GM11168 (cell line): ENCODE data around the gene PIP4K2B.

ENCODE experiments used
- in situ Hi-C: fragments of 300-500 bp; cut with MboI; formaldehyde crosslinking; loops from one replicate; pipeline ENCODE4 v1.12.0; 2022; ENCODE audit warnings: low sequenced_read_pairs; ENCODE audit not compliant: unreplicated experiment

PIP4K2B gene

GRCh38 chr17:38779965-38780752 is 19.2 kb downstream of the PIP4K2B start:
- in situ Hi-C loops: no loop called here

- in situ Hi-C loops: no loop called here
Observed at GRCh38 chr17:38777641-38778250, 21.6 kb downstream of the PIP4K2B start.

- in situ Hi-C loops: no loop called here
Observed at GRCh38 chr17:38773258-38773657, 26.1 kb downstream of the PIP4K2B start.

- in situ Hi-C loops: no loop called here
Observed at GRCh38 chr17:38768417-38768816, 30.9 kb downstream of the PIP4K2B start.

- in situ Hi-C loops: no loop called here
Observed at GRCh38 chr17:38766341-38766740, 33.0 kb downstream of the PIP4K2B start.

GRCh38 chr17:38762231-38762630 is 37.1 kb downstream of the PIP4K2B start:
- in situ Hi-C loops: no loop called here

GRCh38 chr17:38761612-38762011 is 37.7 kb downstream of the PIP4K2B start:
- in situ Hi-C loops: no loop called here

- in situ Hi-C loops: no loop called here
Observed at GRCh38 chr17:38753071-38753506, 46.3 kb downstream of the PIP4K2B start.

GRCh38 chr17:38752308-38753070 is 46.9 kb downstream of the PIP4K2B start, which contains the start of gene PSMB3:
Gene PSMB3 (plus strand): TSS chr17:38752741. CDS start chr17:38752827, 86 bp downstream.
- in situ Hi-C loops: no loop called here

- in situ Hi-C loops: no loop called here
Observed at GRCh38 chr17:38751808-38752307, 47.5 kb downstream of the PIP4K2B start.

- in situ Hi-C loops: no loop called here
Observed at GRCh38 chr17:38751144-38751807, 48.1 kb downstream of the PIP4K2B start.

- in situ Hi-C loops: no loop called here
Observed at GRCh38 chr17:38750312-38751121, 48.8 kb downstream of the PIP4K2B start.

GRCh38 chr17:38750044-38750311 is 49.4 kb downstream of the PIP4K2B start:
- in situ Hi-C loops: no loop called here

- in situ Hi-C loops: no loop called here
Observed at GRCh38 chr17:38749223-38750043, 49.9 kb downstream of the PIP4K2B start.

- in situ Hi-C loops: no loop called here
Observed at GRCh38 chr17:38748892-38749222, 50.5 kb downstream of the PIP4K2B start.

GRCh38 chr17:38748149-38748891 is 51.0 kb downstream of the PIP4K2B start, which contains the start of gene PCGF2:
Gene PCGF2 (minus strand): TSS chr17:38748336. CDS start chr17:38740402, 7,934 bp downstream.
- in situ Hi-C loops: no loop called here

- in situ Hi-C loops: no loop called here
Observed at GRCh38 chr17:38747463-38748148, 51.8 kb downstream of the PIP4K2B start.
